ENCODE measurements around the gene COL9A2. TPM values are rescaled to one million over a fixed set of nuclear protein-coding genes. Genes with fewer than 3 reads are reported as not detected.

COL9A2 gene
- total and polyA plus RNA-seq, 9 donors, result 0.30 to 5.7 (median 1.7) TPM

DNA sequence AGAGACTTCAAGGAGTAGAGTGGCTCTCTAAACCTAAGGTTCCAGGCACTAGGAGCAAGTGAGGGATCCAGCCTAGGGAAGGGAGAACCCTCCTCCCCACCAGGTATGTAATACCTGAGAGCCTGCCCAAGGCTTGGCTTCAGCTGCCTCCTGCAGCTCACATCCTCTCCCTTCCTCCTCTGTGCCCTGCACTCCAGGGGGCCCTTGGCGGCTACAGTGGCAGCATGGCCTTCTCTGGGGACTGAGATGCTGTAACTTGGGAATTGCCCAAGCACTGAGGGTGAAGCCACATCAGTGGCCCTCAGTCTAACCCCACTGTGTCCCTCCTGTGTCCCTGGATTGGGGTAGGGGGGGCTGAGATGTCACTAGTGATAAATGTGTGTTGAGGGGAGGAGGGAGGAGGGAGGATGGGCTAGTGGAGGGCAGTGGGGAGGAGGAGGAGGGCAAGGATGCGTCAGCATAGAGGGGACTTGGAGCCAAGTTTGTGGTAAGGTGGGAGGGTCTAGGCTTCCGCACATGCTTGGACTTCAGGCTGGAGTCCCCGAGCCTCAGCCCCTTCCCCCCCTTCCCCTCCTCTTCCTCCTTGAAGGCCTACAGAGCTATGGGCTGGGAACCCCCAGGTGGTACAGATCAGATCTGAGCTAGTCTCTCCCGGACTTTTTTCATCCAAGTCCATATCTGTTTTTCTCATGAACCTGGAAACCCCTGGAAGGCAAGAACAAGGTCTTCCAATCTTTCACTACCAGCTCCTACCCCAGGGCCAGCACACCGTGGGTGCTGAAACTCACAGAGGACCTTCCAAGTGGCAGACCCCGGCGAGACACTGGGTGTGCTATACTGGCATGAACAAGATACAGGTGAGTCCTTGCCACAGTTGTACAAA, 17.5 kb downstream of the COL9A2 start:
- 44 to 46% (median 45%) methylated on average over 8 of the region's 8 CpGs for WGBS, 3 donors
- DNase-seq, result no peak

DNA sequence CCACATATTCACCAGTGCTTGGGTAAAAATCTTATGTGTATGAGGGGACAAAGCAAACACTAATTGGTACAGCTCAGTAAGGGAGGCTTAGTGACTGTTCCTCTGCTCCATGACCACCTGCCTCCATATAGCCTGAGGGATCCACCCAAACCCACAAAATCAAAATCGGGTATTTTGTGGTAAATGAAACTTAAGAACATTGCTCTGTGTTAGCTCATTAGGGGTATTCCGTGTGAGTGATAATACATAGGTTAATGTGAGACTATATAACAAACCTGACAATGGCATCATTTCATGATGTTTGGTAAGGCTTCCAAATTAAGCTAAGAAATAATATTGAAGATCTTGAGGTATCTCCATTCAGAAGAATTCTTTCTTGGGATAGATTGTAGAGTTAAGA, 25.8 kb downstream of the COL9A2 start:
- Histone ChIP-seq H3K4me1 (ENCODE audit: insufficient read depth) (no peaks in the 10 kb centered on the region), H3K4me3 (no peak overlapping the region), H3K27ac (no peak overlapping the region), H3K36me3 (no peaks in the 10 kb centered on the region), H3K9me3 (no peaks in the 10 kb centered on the region), H3K27me3 (no peaks in the 10 kb centered on the region)
- TF ChIP-seq, protein P1, sequence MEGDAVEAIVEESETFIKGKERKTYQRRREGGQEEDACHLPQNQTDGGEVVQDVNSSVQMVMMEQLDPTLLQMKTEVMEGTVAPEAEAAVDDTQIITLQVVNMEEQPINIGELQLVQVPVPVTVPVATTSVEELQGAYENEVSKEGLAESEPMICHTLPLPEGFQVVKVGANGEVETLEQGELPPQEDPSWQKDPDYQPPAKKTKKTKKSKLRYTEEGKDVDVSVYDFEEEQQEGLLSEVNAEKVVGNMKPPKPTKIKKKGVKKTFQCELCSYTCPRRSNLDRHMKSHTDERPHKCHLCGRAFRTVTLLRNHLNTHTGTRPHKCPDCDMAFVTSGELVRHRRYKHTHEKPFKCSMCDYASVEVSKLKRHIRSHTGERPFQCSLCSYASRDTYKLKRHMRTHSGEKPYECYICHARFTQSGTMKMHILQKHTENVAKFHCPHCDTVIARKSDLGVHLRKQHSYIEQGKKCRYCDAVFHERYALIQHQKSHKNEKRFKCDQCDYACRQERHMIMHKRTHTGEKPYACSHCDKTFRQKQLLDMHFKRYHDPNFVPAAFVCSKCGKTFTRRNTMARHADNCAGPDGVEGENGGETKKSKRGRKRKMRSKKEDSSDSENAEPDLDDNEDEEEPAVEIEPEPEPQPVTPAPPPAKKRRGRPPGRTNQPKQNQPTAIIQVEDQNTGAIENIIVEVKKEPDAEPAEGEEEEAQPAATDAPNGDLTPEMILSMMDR (IDR thresholded peaks at IDR 0.05), result no peak
- TF ChIP-seq POLR2A (IDR thresholded peaks at IDR 0.05) (no peak), EP300 (IDR thresholded peaks at IDR 0.05) (no peak)
- DNase-seq, result no peak
- intact Hi-C loops (cut with DNase I), result no loop called here
- 87 to 89% (median 87%) methylated on average over 2 of the region's 2 CpGs for whole genome bisulfite sequencing, 3 donors

More for the DNA sequence above, 17.5 kb downstream of the COL9A2 start:
- Histone ChIP-seq H3K9me3 (no peaks in the 10 kb centered on the region), H3K4me1 (ENCODE audit: insufficient read depth) (no peaks in the 10 kb centered on the region), H3K27me3 (no peaks in the 10 kb centered on the region), H3K36me3 (no peaks in the 10 kb centered on the region), H3K4me3 (no peak overlapping the region), H3K27ac (no peak overlapping the region)
- intact Hi-C loops (cut with DNase I), result no loop called here
- TF ChIP-seq, protein P1 (IDR thresholded peaks at IDR 0.05), result no peak
- no peak for TF ChIP-seq EP300 (IDR thresholded peaks at IDR 0.05)

DNA sequence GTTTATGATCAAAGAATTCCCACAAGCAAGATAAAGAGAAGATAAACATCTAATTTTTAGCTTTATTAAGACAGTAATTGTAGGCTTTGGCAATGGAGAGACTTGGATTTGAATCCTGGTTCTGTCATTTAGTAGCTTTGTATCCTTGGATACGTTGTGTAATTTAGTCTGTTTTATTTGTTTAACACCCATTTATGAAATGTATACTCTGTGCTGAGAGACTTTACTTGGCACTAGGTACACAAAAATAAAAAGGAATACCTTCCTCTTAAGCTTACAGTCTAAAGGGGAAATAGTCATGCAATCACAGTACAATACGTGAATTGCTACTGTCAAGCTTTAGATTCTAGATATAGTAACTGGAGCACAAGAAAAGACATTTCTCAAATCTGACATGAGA, 35.2 kb downstream of the COL9A2 start:
- Histone ChIP-seq H3K4me1 (ENCODE audit: insufficient read depth) (no peaks in the 10 kb centered on the region), H3K36me3 (no peaks in the 10 kb centered on the region), H3K9me3 (no peaks in the 10 kb centered on the region), H3K27me3 (no peaks in the 10 kb centered on the region), H3K27ac (no peak overlapping the region), H3K4me3 (no peak overlapping the region)
- intact Hi-C loops (cut with DNase I), result no loop called here
- TF ChIP-seq, protein P1 (IDR thresholded peaks at IDR 0.05), result no peak
- no peak for TF ChIP-seq EP300 (IDR thresholded peaks at IDR 0.05)
- no peak for TF ChIP-seq POLR2A (IDR thresholded peaks at IDR 0.05)
- no peak for DNase-seq
- 75 to 87% (median 85%) methylated on average over 2 of the region's 2 CpGs for WGBS, 3 donors

DNA sequence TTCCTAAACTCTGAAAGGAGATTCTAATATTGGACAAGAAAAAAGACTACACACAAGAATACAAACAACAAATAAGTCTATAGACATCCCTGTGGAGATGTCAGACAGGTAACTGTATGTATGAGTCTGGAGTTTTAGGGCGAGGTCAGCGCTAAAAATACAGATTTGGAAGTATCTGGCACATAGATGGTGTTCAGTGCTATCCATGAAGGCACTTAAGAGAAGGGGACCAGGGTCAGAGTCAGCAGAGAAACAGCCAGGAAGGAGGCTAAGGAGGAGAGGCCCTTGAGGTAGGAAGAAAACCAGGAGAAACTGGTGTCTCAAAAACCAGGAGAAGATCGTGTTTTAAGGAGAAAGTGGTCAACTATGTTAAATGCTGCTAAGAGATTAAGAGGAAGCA, 41.0 kb downstream of the COL9A2 start:
- TF ChIP-seq, protein P1 (IDR thresholded peaks at IDR 0.05), result no peak
- TF ChIP-seq POLR2A (IDR thresholded peaks at IDR 0.05), result no peak
- TF ChIP-seq EP300 (IDR thresholded peaks at IDR 0.05), result no peak
- Histone ChIP-seq H3K9me3 (no peaks in the 10 kb centered on the region), H3K4me3 (no peak overlapping the region), H3K36me3 (no peaks in the 10 kb centered on the region), H3K27me3 (no peaks in the 10 kb centered on the region), H3K27ac (no peak overlapping the region), H3K4me1 (ENCODE audit: insufficient read depth) (no peaks in the 10 kb centered on the region)
- 86 to 95% (median 90%) methylated on average over 3 of the region's 3 CpGs for WGBS, 3 donors
- DNase-seq, result no peak
- intact Hi-C loops (cut with DNase I), result no loop called here
